GM19193 (cell line): ENCODE measurements around the gene ATG2A.

Source experiments
- POLR2A ChIP-seq: IDR thresholded peaks from 4 replicates; pipeline ENCODE4 v1.6.1; 2011; ENCODE audit not compliant: insufficient read depth, insufficient read length; ENCODE audit errors: extremely low read depth

ATG2A gene

DNA sequence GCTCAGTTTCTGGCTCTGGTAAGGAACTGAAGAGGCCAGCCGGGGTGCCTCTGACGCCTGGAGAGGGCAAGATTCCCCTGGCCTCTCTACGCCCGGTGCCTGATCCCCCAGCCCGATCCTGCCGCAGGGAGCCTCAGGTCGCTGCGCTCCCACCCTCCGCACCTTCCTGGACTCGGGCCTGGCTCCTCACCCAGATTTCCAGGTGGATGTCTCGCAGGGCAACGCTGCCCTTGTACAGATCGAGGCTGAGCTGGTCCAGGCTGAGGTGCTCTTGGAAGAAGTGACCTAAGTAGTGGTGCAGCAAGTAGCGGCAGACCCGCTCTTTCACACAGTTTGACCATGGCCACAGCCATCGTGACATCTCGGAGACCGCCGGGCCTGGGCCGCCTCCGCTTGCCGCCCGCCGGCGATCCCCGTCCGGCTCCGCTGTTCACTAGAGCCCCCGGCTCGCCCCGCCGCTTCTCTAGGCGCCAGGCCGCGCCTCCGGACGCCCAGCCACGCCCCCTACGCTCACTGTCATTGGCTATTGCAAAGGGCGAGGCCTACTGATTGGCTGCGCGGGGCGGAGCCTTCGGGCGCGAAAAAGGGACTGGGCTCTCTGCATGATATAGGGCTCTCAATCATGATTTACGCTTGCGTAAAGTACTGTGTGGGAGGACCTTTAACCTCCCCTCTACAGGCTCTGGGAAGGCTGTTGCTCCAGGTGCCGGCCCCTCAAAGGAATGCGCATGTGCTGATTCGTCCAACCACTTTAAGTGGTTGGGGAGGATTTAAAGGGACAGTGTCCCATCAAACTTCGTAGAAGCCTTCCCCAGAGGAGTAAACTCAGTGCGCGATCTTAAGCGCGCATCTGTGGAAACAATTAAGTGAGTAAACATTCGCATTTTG lies at the start of gene ATG2A:
Gene ATG2A, minus strand, starts transcription at position 435 of the 888 bp plus-strand sequence. Its CDS starts 74 bp downstream, at position 361.
- TF ChIP-seq POLR2A: peak; percentile 75

DNA sequence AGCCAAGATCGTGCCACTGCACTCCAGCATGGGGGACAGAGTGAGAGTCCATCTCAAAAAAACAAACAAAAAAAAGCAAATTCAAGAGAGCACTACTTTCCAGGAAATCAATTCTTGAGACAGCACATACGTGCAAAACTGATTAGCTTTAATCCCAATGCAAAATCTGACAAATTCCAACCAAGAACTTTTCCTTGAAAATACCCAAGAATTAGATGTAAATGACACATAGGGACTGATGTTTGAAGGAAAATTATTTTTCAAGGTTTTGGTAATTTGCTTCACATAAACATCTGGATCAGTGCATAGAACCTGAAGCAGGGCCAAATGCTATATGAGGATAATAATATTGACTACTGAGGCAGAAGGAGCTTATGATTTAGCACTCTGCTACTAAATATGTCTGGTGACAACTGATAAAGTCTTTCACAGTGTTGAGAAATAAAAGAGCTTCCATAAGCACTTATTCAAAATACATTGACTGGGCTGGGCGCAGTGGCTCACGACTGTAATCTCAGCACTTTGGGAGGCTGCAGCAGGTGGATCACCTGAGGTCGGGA lies 46.1 kb upstream of the ATG2A start:
- no peak for TF ChIP-seq POLR2A

DNA sequence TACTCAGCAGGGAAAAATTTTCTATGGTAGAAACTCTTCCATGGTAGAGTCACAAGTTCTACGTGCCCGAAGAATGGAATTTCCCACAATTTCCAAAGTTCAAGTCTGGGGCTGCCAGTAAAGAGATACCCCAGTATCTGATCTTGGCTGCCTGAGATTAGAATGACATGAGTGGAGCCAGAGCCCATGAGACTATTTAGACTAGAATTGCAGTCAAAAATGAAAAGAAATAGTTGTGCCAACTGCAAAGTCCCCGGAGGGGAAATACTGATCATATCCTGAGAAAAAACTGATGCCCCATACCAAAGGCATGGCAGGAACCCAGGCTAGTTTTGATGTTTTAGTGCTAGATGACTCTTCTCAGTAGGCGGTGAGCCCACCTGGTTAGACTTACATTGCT lies 43.7 kb upstream of the ATG2A start:
- TF ChIP-seq POLR2A: no peak

DNA sequence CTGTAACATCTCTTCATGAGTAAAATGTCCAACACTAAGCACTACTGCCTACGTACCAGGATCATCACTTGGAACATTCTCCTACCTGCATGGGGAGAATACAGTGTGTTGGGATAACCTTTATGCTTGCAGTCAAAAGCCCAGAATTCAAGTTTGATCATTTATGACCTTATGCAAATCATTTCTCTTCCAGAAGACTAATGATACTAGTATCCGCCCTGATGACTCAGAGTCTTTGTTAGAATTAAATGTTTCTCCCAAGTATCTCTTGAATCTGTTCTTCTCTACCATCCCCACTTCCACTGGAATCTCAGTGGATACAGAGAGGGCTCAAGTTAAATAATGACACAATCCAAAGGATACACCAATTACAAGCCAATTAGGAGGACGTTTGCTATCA lies 42.5 kb upstream of the ATG2A start:
- no peak for TF ChIP-seq POLR2A

DNA sequence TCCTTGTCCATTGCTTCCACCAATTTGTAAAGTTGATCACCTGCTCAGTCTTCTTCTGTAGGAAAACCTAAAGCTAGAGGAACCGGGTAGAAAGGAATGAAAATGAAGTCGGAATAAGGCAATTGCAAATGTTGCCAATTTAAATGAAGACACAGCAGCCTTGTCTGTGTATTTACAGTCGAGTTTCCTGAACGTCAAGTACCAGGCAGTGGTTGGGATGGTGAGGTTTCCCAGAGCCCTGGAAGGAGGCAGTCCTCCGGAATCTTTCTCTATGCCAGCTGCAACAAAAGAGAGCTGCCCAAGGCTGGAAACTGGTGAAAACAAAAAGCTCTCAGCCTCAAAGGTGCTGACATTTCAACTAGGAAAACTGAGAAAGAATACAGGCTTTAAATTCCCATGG lies 37.2 kb upstream of the ATG2A start:
- TF ChIP-seq POLR2A: no peak

DNA sequence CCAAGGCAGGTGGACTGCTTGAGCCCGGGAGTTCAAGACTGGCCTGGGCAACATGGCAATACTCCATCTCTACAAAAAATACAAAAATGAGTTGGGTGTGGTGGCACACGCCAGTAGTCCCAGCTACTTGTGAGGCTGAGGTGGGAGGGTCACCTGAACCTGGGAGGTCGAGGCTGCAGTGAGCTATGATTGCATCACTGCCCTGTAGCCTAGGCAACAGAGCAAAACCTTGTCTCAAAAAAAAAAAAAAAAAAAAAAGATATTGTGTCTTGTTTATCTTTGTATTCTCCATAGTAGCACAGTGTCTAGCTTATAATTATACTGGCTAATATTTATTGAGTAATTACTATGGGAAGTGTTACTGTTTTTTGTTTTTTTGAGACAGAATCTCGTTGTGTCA lies 34.5 kb upstream of the ATG2A start:
- no peak for TF ChIP-seq POLR2A

DNA sequence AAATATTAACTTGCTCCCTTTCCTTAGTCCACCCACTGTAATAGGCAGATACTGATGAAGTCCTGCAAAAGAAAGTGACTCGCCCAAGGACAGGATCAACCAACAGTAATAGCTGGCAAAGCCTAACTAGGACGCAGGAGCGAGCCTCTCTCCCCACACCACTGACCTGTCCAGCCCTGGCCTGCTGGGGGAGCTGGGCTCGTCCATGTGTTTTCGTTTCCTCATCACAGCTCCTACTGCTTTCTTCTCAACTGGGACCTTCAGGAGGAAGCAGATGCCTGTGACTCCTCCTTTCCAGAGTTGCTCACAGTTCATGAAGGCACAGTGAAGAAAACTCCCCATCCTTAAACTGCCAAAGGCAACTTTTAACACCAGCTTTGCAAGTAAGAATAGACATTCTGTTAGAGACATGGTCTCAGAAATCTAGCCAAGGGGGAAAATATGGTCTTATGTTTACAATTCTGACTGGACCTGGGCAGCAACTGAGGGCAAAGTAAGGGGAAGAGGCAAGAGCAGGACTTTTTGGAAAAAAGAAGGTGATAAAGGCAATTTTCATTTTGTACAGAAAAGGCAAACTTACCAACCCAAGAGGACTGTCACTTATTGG lies 30.3 kb upstream of the ATG2A start:
- TF ChIP-seq POLR2A: no peak

DNA sequence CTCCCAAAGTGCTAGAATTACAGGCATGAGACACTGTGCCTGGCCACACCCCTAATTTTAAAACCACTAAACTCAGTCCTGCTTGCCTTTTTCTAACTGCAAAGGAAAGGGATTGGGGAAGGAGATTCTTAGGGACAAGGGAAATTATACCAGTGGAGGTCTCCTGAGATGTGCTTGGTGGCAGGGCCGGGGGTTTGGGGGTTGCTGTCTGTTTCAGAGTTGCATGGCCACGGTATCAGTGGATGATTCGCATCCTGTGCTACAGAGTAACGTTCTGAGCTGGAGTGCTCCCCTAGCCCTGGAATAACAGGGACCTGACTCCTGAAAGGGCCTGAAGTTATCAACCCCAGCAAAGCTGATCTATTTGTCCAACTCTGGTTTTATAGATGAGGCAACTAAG lies 19.5 kb upstream of the ATG2A start:
- no peak for TF ChIP-seq POLR2A

DNA sequence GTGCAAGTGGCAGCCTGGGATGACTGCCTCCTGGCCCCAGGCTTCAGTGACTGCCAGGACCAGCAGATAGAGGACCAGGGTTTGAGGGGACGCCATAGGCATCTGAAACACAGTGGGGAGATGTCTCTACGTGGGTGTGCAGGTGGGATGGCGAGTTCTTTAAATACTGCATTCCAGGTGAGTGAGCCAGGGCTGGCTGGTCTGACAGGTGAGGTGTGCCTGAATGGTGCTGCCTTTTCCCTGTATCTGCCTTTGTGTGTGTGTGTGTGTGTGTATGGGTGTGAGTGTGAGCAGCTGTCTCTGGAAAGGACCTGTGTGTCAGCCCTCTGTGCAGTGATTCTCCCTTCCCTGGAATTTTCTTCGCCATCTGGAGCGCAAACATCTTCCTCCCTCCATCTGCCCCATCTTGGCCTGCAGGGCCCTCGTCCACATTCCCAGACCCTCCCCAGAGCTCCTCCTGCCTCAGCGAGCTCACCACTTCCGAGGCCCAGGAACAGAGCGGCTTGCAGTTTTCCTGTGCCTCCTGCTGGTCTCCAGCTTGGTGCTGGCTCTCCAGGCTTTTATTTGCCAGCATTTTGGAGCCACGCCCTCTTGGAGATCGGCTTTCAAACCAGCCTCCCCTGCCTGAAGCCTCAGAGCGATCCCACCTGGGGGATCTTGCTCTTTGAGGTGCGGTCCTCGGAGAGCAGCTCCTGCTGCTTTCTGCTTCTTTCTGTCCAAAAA lies 18.5 kb upstream of the ATG2A start, which contains the start of gene GPHA2:
Gene GPHA2, minus strand, starts transcription at position 535 of the 723 bp plus-strand sequence. Its CDS starts 433 bp downstream, at position 102.
- no peak for TF ChIP-seq POLR2A

DNA sequence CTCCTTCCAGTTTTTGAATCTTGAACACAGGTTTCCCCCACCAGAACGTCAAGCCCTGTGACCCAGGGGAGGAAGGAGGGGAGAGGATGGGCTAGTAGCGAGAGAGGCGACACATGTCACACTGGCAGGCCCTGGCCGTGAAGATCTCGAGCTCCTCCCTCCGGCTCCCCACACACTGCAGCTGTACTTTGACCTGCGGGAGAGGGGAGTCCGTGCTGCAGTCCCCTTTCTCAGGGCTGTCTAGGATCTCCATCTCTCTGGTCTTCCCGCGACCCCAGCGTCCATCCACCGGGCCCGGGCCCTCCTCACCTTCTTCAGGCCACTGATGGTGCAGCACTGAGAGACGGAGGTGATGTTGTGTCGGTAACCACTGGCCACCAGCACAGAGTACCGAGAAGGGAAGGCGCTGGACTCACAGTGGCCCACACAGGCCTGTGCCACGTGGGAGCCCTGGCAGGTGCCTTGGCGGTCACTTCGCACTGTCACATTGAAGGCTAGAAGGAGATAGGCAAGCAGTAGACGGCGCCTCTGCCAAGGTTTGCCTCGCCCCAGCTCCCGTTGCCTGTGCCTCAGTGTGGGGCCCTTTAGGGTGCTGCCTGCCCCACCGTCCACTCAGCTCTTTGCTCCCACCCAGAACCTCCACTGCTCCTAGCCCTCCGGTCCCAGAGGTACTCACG lies 17.8 kb upstream of the ATG2A start:
- no peak for TF ChIP-seq POLR2A

DNA sequence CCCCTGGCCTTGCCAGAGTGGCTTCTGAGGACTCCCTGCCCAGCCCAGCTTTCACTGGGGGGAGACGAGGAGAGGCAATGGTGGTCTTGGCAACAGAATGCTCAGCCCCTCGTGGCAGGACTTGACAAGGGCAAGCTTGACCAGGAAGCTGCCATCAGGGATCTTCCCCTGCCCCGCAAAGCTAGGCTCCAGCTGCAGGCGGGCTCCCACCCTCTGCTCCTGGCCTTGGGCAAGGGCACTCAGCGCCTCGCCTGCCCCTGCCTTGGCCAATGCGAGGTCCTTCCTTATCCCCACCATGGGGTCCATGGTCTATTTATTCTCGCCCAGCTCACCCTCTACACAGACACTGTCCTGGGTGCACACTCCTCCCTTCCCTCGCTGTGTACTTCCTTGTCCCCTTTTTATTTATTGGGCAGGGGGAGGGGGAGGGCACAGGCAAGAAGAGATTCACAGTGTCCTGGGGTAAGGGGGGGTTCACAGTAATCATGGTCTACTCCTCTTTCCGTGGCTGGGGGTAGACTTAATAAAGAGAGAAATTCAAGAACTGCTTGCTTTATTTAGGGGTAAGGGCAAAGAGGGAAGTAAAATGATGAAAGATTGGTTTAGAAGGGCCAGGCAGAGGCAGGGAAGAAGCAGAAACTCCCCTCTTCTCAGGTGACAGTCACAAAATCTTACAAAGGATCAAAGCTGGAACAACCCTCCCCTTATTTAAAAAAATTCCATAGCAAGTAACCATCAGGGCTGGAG lies 17.1 kb upstream of the ATG2A start:
- no peak for TF ChIP-seq POLR2A

DNA sequence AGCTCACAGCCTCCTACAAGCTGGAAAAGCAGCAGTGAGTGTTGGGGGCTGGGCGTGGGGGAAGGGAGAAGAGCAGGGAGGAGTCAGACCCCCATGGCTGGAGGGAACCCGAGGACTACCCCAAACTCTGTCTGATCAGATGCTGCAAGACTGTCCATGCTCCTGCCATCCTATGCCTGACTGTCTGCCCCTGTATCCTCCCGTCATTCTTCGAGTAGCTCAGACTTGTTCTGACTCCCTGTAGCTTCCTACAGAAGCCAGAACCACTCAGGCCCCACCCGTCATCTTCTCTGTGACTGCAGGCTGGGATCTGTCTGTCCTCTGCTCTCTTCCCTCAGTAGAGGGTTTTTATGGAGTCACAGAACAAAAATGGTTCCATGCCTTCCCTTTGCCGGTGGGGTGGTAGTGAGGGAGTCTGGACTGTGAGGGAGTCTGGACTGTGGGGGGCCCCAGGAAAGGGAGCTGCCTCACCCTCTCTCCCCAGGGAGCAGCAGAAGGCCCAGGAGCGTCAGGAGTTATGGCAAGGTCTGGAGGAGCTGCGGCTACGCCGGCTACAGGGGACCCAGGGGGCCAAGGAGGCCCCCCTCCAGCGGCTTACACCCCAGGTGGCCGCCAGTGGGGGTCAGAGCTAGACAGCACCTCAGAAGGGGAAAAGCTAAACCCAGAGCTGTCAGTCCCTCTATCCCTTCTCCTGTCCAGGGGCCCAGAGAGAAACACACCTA lies 16.4 kb upstream of the ATG2A start:
- TF ChIP-seq POLR2A: no peak

DNA sequence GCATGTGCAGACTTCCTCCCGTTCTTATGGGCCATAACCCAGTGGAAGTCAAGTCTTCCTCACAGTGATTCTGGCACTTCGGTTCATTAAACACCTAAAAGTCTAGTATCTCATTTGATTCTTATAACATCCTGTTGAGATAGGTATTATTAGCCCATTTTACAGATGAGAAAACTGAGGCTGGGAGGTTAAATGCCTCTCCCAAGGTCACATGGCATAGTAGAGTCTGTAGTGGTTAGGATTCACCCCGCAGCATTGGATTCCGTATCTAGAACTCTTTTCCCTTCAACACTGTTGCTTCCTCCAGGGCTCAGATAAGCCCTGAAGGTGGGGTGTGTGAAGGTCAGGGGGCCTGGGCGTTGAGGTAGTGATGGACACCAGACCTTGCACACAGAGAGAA lies 15.3 kb upstream of the ATG2A start:
- TF ChIP-seq POLR2A: no peak

DNA sequence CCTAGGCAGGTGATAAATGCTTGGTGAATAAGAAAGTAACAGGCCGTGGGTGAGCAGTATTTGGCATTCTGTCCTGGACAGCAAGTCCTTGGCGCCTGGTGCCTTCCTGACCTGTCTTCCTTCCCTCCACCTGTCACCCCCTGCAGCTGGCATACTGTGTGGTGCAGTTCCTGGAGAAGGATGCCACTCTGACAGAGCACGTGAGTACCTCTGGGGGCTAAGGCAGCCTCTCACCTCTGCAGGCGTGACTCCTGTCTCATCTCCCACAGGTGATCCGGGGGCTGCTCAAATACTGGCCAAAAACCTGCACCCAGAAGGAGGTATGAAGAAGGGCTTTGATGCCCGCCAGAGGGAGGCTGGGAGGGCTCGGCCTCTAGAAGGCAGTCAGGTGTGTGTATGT lies 14.3 kb upstream of the ATG2A start:
- TF ChIP-seq POLR2A: no peak

DNA sequence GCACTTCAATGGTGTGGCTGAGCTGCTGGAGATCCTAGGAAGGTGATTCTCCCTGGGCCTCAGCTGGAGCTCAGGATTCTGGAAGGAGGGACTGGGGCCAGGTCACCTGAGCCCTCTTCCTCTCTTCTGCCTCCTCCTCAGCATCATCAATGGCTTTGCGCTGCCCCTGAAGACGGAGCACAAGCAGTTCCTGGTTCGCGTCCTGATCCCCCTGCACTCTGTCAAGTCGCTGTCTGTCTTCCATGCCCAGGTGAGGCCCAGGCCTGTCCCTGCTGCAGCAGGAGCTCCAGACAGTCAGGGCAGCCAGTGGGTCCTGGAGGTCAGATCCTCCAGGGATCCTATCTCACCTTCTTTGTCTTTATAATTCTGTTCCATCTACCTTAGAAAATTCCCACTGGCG lies 13.3 kb upstream of the ATG2A start:
- no peak for TF ChIP-seq POLR2A
